Thyroid gland (tissue), 4 donors: ENCODE data around the gene LRPPRC. TPM values are rescaled to one million over a fixed set of nuclear protein-coding genes. Genes with fewer than 3 reads are reported as not detected.
"Not testable (repeated sequence)": the region's sequence is repeated elsewhere in the genome, so short reads cannot be mapped to it uniquely, and the experiment has no call there.

ENCODE experiments used
- DNase-seq, 2 donors: peaks; one replicate each; pipeline ENCODE4 v3.0.0-alpha.2; 2019
- H3K27ac ChIP-seq, 3 donors: fragments of 200-600 bp; sonication (generic); 1 replicate in 2 of 3; 2 replicates in 1 of 3; pipeline ENCODE4 v1.5.1; 2016 to 2019; ENCODE audit warnings: mild to moderate bottlenecking in 1 of 3, moderate library complexity in 1 of 3
- H3K27me3 ChIP-seq: fragments of 200-600 bp; sonication (generic); one replicate; pipeline ENCODE4 v1.5.1; 2019
- H3K36me3 ChIP-seq, 2 donors: fragments of 200-600 bp; sonication (generic); one replicate each; pipeline ENCODE4 v1.5.1; 2016 to 2019
- H3K4me1 ChIP-seq, 2 donors: fragments of 200-600 bp; sonication (generic); one replicate each; pipeline ENCODE4 v1.5.1; 2017 to 2019
- H3K4me3 ChIP-seq, 3 donors: fragments of 200-600 bp; sonication (generic); replicated peaks in 1 of 3; 1 replicate in 2 of 3; 2 replicates in 1 of 3; pipeline ENCODE4 v1.5.1; 2016; ENCODE audit warnings: mild to moderate bottlenecking in 1 of 3
- H3K9me3 ChIP-seq: fragments of 200-600 bp; sonication (generic); one replicate; pipeline ENCODE4 v1.5.1; 2017
- CTCF ChIP-seq, 6 experiments: fragments of 200-600 bp in 3 of 6; fragments of 450-650 bp in 3 of 6; sonication (generic) in 3 of 6; IDR thresholded peaks; one replicate each; pipeline ENCODE4 v1.5.1; 2016 to 2019; ENCODE audit warnings: antibody characterized with exemption in 6 of 6, mild to moderate bottlenecking in 2 of 6, inconsistent platforms in 1 of 6, moderate library complexity in 1 of 6
- POLR2A ChIP-seq, 2 donors: fragments of 450-650 bp; IDR thresholded peaks; one replicate each; pipeline ENCODE4 v1.6.1; 2017; ENCODE audit warnings: antibody characterized with exemption in 2 of 2, mild to moderate bottlenecking in 2 of 2, moderate library complexity in 1 of 2
- WGBS, 2 donors: methylation state at CpG; one replicate each; pipeline ENCODE4 v1.1.5; 2017; 5-methylcytosine and 5-hydroxymethylcytosine counted together
- intact Hi-C: fragments of 100-400 bp; cut with DNase I; formaldehyde crosslinking; loops from one replicate; pipeline ENCODE4 v1.15.1; 2023
- total RNA-seq, 4 donors: library from RNA; depleted of rRNA; stranded (reverse); fragments of >200 nt; gene quantifications; one replicate each; pipeline ENCODE4 v1.2.3, GENCODE V29; 2016

Gene LRPPRC
- total RNA-seq, 4 donors from 2014 or later = 47.5 to 79.3 (median 54.9) TPM

- Histone ChIP-seq H3K27me3 (no peaks in the 10 kb centered on the region), H3K4me3 (no peak overlapping the region), H3K4me1 (no peaks in the 10 kb centered on the region), H3K27ac (no peak overlapping the region), H3K9me3 (no peaks in the 10 kb centered on the region), H3K36me3 (no peaks in the 10 kb centered on the region)
- TF ChIP-seq CTCF (IDR thresholded peaks at IDR 0.05) = no peak
- no peak for TF ChIP-seq POLR2A (IDR thresholded peaks at IDR 0.05)
- 55 to 71% methylated on average over 2 of the region's 2 CpGs for WGBS, 2 donors
- DNase-seq = no peak
- intact Hi-C loops = no loop called here
Measured at GRCh38 chr2:44037221-44037620, 41.4 kb upstream of the LRPPRC start.

GRCh38 chr2:44033947-44034346 is 38.2 kb upstream of the LRPPRC start:
- no peaks in the 10 kb centered on the region for H3K27me3 ChIP-seq
- no peaks in the 10 kb centered on the region for H3K36me3 ChIP-seq
- DNase-seq = no peak
- H3K9me3 ChIP-seq = no peaks in the 10 kb centered on the region
- H3K4me1 ChIP-seq = no peaks in the 10 kb centered on the region
- TF ChIP-seq CTCF (IDR thresholded peaks at IDR 0.05) = no peak
- no peak for TF ChIP-seq POLR2A (IDR thresholded peaks at IDR 0.05)
- H3K4me3 ChIP-seq = no peak overlapping the region
- H3K27ac ChIP-seq = no peak overlapping the region
- intact Hi-C loops = no loop called here

- H3K36me3 ChIP-seq, H3K4me3 ChIP-seq, DNase-seq, H3K27me3 ChIP-seq, H3K9me3 ChIP-seq, intact Hi-C loops, H3K4me1 ChIP-seq, H3K27ac ChIP-seq: not testable (repeated sequence)
- WGBS, 2 donors = 74 to 79% methylated on average over 4 of the region's 4 CpGs
Measured at GRCh38 chr2:44027076-44027475, 31.3 kb upstream of the LRPPRC start.

- Histone ChIP-seq H3K27me3 (no peaks in the 10 kb centered on the region), H3K27ac (no peak overlapping the region), H3K4me3 (no peak overlapping the region), H3K9me3 (no peaks in the 10 kb centered on the region), H3K4me1 (no peaks in the 10 kb centered on the region), H3K36me3 (no peaks in the 10 kb centered on the region)
- 28 to 30% methylated on average over 6 of the region's 6 CpGs for WGBS, 2 donors
- no peak for TF ChIP-seq POLR2A (IDR thresholded peaks at IDR 0.05)
- no peak for TF ChIP-seq CTCF (IDR thresholded peaks at IDR 0.05)
- intact Hi-C loops = no loop called here
- peak; percentile 34 to 65 for DNase-seq
Measured at GRCh38 chr2:44016282-44016681, 20.5 kb upstream of the LRPPRC start.

GRCh38 chr2:44015239-44015638 is 19.4 kb upstream of the LRPPRC start:
- Histone ChIP-seq H3K4me3 (no peak overlapping the region), H3K27ac (no peak overlapping the region), H3K4me1 (no peaks in the 10 kb centered on the region), H3K36me3 (no peaks in the 10 kb centered on the region), H3K9me3 (no peaks in the 10 kb centered on the region), H3K27me3 (no peaks in the 10 kb centered on the region)
- TF ChIP-seq CTCF (IDR thresholded peaks at IDR 0.05) (no peak), POLR2A (IDR thresholded peaks at IDR 0.05) (no peak)
- WGBS, 2 donors = 77 to 80% methylated on average over 4 of the region's 4 CpGs
- DNase-seq = no peak
- intact Hi-C loops = no loop called here

- H3K27me3 ChIP-seq, H3K4me3 ChIP-seq, H3K27ac ChIP-seq, H3K36me3 ChIP-seq, intact Hi-C loops, DNase-seq, H3K9me3 ChIP-seq, H3K4me1 ChIP-seq: not testable (repeated sequence)
- WGBS, 2 donors = 93 to 99% methylated on average over 3 of the region's 3 CpGs
Measured at GRCh38 chr2:44013205-44013604, 17.4 kb upstream of the LRPPRC start.
